HepG2 (cell line): Measurements from ENCODE around the gene CYP4F2.

ENCODE experiments used
- DPF2 ChIP-seq: sonication (generic); formaldehyde crosslinking; IDR thresholded peaks from 2 replicates; pipeline ENCODE4 v1.4.0; 2020; ENCODE audit warnings: mild to moderate bottlenecking, low read depth, missing genetic modification reagents, borderline replicate concordance
- THRA ChIP-seq: sonication (generic); formaldehyde crosslinking; IDR thresholded peaks from 2 replicates; pipeline ENCODE4 v1.4.0; 2020; ENCODE audit warnings: missing genetic modification reagents, borderline replicate concordance

- TF ChIP-seq DPF2 (CRISPR knock-in tag) (no peak), THRA (CRISPR knock-in tag) (no peak)
Measured at GRCh38 chr19:15913830-15914229, 16.0 kb upstream of the CYP4F2 start.
